Fibroblast of the conjunctiva (primary cell): ENCODE data around the gene CDK2.

Experiments used
- DNase-seq: peaks from one replicate; pipeline ENCODE4 v3.0.0-alpha.2; 2010; ENCODE audit warnings: low read depth

Gene CDK2

GRCh38 chr12:56014205-56014604 lies 47.6 kb downstream of the CDK2 start:
- DNase-seq = no peak

GRCh38 chr12:56017181-56017580 lies 50.6 kb downstream of the CDK2 start:
- DNase-seq = no peak

GRCh38 chr12:56018356-56018755 lies 51.7 kb downstream of the CDK2 start:
- DNase-seq = no peak

GRCh38 chr12:56020423-56021184 lies 54.0 kb downstream of the CDK2 start, which contains the start of gene IKZF4:
TSS of gene IKZF4 (plus strand) at chr12:56021043. CDS start at chr12:56021494, 451 bp downstream.
- peak; percentile 51 for DNase-seq

- no peak for DNase-seq
Observed at GRCh38 chr12:56021889-56022497, 55.4 kb downstream of the CDK2 start.
